PC-9 (cell line): ENCODE data around the gene CRYGN.

Experiments used
- EZH2 ChIP-seq: fragments of 200-600 bp; sonication (generic); IDR thresholded peaks from 2 replicates; pipeline ENCODE4 v1.8.0; 2017; ENCODE audit warnings: antibody characterized with exemption, low read depth
- TF ChIP-seq, protein P1 (sequence below): fragments of 200-600 bp; sonication (generic); conservative IDR thresholded peaks from 2 replicates; pipeline ENCODE4 v1.6.1; 2017; ENCODE audit warnings: mixed run types, antibody characterized with exemption, mild to moderate bottlenecking, moderate library complexity

DNA sequence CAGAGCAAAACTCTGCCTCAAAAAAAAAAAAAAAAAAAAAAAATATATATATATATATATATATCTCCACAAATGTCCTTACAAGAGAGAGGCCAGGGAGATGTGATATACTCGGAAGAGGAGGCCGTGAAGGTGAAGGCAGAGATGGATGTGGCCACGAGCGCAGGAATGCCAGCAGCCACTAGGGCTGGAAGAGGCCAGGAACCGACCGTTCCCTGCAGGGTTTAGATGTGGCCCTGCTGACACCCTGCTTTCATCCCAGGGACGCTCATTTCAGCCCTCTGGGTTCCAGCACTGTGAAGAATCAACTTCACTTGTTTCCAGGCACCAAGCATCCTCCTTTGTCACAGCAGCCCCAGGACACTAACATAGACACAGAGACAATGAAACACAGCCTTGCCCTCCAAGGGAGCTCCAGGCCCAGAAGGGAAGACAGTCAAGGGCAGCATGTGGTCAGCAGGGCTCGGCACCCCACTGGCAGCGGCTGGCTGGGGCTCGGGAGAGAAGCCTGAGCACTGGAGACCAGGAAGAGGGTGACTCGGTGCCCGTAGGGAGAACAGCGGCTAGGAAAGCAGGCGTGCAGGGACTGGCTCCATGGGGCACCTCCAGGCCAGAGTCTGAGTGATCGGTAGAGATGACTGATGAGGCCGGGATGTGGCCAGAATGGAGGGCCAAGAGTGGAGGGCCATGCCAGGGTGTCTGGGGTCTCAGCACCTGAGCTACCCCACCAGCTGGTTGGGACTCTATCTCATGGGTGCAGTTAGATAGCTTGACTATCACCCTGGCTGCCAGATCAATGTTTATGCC, 37.7 kb downstream of the CRYGN start:
- no peak for TF ChIP-seq EZH2
- TF ChIP-seq, protein P1, sequence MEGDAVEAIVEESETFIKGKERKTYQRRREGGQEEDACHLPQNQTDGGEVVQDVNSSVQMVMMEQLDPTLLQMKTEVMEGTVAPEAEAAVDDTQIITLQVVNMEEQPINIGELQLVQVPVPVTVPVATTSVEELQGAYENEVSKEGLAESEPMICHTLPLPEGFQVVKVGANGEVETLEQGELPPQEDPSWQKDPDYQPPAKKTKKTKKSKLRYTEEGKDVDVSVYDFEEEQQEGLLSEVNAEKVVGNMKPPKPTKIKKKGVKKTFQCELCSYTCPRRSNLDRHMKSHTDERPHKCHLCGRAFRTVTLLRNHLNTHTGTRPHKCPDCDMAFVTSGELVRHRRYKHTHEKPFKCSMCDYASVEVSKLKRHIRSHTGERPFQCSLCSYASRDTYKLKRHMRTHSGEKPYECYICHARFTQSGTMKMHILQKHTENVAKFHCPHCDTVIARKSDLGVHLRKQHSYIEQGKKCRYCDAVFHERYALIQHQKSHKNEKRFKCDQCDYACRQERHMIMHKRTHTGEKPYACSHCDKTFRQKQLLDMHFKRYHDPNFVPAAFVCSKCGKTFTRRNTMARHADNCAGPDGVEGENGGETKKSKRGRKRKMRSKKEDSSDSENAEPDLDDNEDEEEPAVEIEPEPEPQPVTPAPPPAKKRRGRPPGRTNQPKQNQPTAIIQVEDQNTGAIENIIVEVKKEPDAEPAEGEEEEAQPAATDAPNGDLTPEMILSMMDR = no peak
